Kidney (tissue), 14 donors: ENCODE results near the gene CADPS. TPM values are rescaled to one million over a fixed set of nuclear protein-coding genes. Genes with fewer than 3 reads are reported as not detected.
A peak's percentile ranks its signal among the peaks of the same experiment; 100 is the strongest.

Experiments used
- DNase-seq, 5 donors: peaks; one replicate each; pipeline ENCODE4 v3.0.0-alpha.2; 2013 to 2020
- FAIRE-seq: peaks from 2 replicates; lab custom pipeline; 2012; peaks lifted over from hg19 to GRCh38; lab: Jason Lieb, UNC
- H3K27ac ChIP-seq, 2 donors: one replicate each; pipeline ENCODE4 v1.7.0; 2013; ENCODE audit warnings: low read depth in 2 of 2, low read length in 2 of 2, inconsistent platforms in 1 of 2
- H3K27me3 ChIP-seq: one replicate; pipeline ENCODE4 v1.7.1; 2013; ENCODE audit warnings: low read length, inconsistent platforms; ENCODE audit not compliant: control insufficient read depth, insufficient read depth
- H3K36me3 ChIP-seq, 3 donors: one replicate each; pipeline versions ENCODE4 v1.7.0 to v1.7.1; 2013; ENCODE audit warnings: low read length in 3 of 3, control low read depth in 1 of 3, inconsistent platforms in 1 of 3; ENCODE audit not compliant: insufficient read depth in 3 of 3, control insufficient read depth in 2 of 3
- H3K4me1 ChIP-seq, 3 donors: one replicate each; pipeline versions ENCODE4 v1.7.0 to v1.7.1; 2013; ENCODE audit warnings: low read length in 3 of 3, inconsistent platforms in 1 of 3, low read depth in 1 of 3; ENCODE audit not compliant: control insufficient read depth in 2 of 3, insufficient read depth in 2 of 3
- H3K4me3 ChIP-seq, 3 donors: one replicate each; pipeline versions ENCODE4 v1.7.0 to v1.8.1; 2013; ENCODE audit warnings: low read length in 3 of 3, control low read depth in 1 of 3, inconsistent platforms in 1 of 3
- H3K9ac ChIP-seq, 3 donors: one replicate each; pipeline versions ENCODE4 v1.7.0 to v1.7.1; 2013; ENCODE audit warnings: low read length in 3 of 3, control low read depth in 1 of 3, inconsistent platforms in 1 of 3
- H3K9me3 ChIP-seq, 3 donors: one replicate each; pipeline versions ENCODE4 v1.7.0 to v1.7.1; 2013; ENCODE audit warnings: low read length in 3 of 3, control low read depth in 1 of 3, inconsistent platforms in 1 of 3; ENCODE audit not compliant: control insufficient read depth in 2 of 3, insufficient read depth in 1 of 3
- intact Hi-C: fragments of 100-400 bp; cut with DNase I; formaldehyde crosslinking; loops from one replicate; pipeline ENCODE4 v1.11.1; 2022
- polyA plus RNA-seq: library from polyadenylated mRNA; stranded (reverse); fragments of 350-450 nt; fragmentation: Illumina TruSeq; extraction: RNeasy Lipid Tissue Mini Kit (QIAGEN cat#74804); gene quantifications from one replicate; pipeline ENCODE4 v1.2.3, GENCODE V29; 2014; ENCODE audit warnings: low read depth, low replicate concordance; ENCODE audit not compliant: insufficient read depth
- total RNA-seq: library from RNA; stranded (reverse); fragmentation: NEBNext Ultra II Directional; extraction: Animal tissue kit (Norgen Biotek cat#: 25700); gene quantifications from one replicate; pipeline ENCODE4 v1.2.1, GENCODE V29; 2021
- TF ChIP-seq, protein P1 (sequence below): IDR thresholded peaks from 3 replicates; pipeline ENCODE4 v1.5.1; 2012; ENCODE audit warnings: mild to moderate bottlenecking, moderate library complexity, borderline replicate concordance; ENCODE audit not compliant: insufficient read depth; ENCODE audit errors: extremely low read depth
- donor health status: control.
- donor health status: control.
- donor health status: control.
- donor health status: control.
- donor health status: control.
- donor health status: DM: yes; HTN: yes; CAD: no.
- donor health status: Normal renal cell carcinoma (clear cell type).

Gene CADPS
- total and polyA plus RNA-seq, 2 donors from 2014 or later: 0.98 TPM; not detected in 1

GRCh38 chr3:62451211-62451887, 423.9 kb downstream of the CADPS start:
- H3K27me3 ChIP-seq: no peaks in the 10 kb centered on the region
- intact Hi-C loops: no loop called here

GRCh38 chr3:62446337-62446940, 428.8 kb downstream of the CADPS start:
- no peaks in the 10 kb centered on the region for H3K27me3 ChIP-seq
- FAIRE-seq: no peak
- no peak overlapping the region for H3K9ac ChIP-seq
- H3K27ac ChIP-seq: no peak overlapping the region
- no peaks in the 10 kb centered on the region for H3K36me3 ChIP-seq
- TF ChIP-seq, protein P1, sequence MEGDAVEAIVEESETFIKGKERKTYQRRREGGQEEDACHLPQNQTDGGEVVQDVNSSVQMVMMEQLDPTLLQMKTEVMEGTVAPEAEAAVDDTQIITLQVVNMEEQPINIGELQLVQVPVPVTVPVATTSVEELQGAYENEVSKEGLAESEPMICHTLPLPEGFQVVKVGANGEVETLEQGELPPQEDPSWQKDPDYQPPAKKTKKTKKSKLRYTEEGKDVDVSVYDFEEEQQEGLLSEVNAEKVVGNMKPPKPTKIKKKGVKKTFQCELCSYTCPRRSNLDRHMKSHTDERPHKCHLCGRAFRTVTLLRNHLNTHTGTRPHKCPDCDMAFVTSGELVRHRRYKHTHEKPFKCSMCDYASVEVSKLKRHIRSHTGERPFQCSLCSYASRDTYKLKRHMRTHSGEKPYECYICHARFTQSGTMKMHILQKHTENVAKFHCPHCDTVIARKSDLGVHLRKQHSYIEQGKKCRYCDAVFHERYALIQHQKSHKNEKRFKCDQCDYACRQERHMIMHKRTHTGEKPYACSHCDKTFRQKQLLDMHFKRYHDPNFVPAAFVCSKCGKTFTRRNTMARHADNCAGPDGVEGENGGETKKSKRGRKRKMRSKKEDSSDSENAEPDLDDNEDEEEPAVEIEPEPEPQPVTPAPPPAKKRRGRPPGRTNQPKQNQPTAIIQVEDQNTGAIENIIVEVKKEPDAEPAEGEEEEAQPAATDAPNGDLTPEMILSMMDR: no peak
- no peak for DNase-seq
- intact Hi-C loops: no loop called here
- H3K9me3 ChIP-seq: no peaks in the 10 kb centered on the region
- H3K4me3 ChIP-seq: no peak overlapping the region
- H3K4me1 ChIP-seq: no peaks in the 10 kb centered on the region

More at GRCh38 chr3:62451211-62451887, 423.9 kb downstream of the CADPS start:
- Histone ChIP-seq H3K36me3 (no peaks in the 10 kb centered on the region), H3K4me1 (no peaks in the 10 kb centered on the region), H3K4me3 (no peak overlapping the region), H3K27ac (no peak overlapping the region), H3K9me3 (no peaks in the 10 kb centered on the region), H3K9ac (no peak overlapping the region)
- DNase-seq (no peak), FAIRE-seq (no peak)
- TF ChIP-seq, protein P1: no peak

- H3K27ac ChIP-seq: no peak overlapping the region
- H3K4me1 ChIP-seq: no peaks in the 10 kb centered on the region
- TF ChIP-seq, protein P1: no peak
- intact Hi-C loops: no loop called here
- peak overlapping the region in 2 of 3 donors; percentile 23 to 38 for H3K4me3 ChIP-seq
- no peaks in the 10 kb centered on the region for H3K9me3 ChIP-seq
- FAIRE-seq (no peak), DNase-seq (no peak)
- H3K9ac ChIP-seq: no peak overlapping the region
- H3K36me3 ChIP-seq: no peaks in the 10 kb centered on the region
- H3K27me3 ChIP-seq: no peaks in the 10 kb centered on the region
Measured at GRCh38 chr3:62445275-62445674, 429.9 kb downstream of the CADPS start.
